ENCODE measurements around the gene REXO1.

REXO1 gene

GRCh38 chr19:1833540-1833939 lies 14.7 kb downstream of the REXO1 start:
- H3K4me3 ChIP-seq (ENCODE audit: low read length), result no peak overlapping the region
- H3K18ac ChIP-seq (ENCODE audit: low read length), result no peak overlapping the region
- no peaks in the 10 kb centered on the region for H3K27me3 ChIP-seq (ENCODE audit: insufficient read depth, low read length, poor library complexity)
- no peak overlapping the region for H3K9ac ChIP-seq (ENCODE audit: low read length)
- no peak overlapping the region for H4K5ac ChIP-seq (ENCODE audit: low read length)
- H4K8ac ChIP-seq (ENCODE audit: low read depth, low read length), result no peak overlapping the region
- H3K4me1 ChIP-seq (ENCODE audit: control insufficient read depth, low read depth, low read length), result no peaks in the 10 kb centered on the region
- H2BK15ac ChIP-seq (replicated peaks; ENCODE audit: low read depth), result no peak overlapping the region
- no peak for DNase-seq
- H3K27ac ChIP-seq (ENCODE audit: low read depth, low read length), result no peak overlapping the region
- H3K79me1 ChIP-seq (ENCODE audit: low read length), result peaks cover 31% of the 10 kb centered on the region
- no peak overlapping the region for H3K56ac ChIP-seq (ENCODE audit: low read length)
- no peak overlapping the region for H3K4me2 ChIP-seq (ENCODE audit: low read length)
- peaks cover 18% of the 10 kb centered on the region for H3K79me2 ChIP-seq (ENCODE audit: control insufficient read depth, insufficient read depth, low read length)
- H2BK5ac ChIP-seq (ENCODE audit: low read length), result no peak overlapping the region
- H3K23ac ChIP-seq (ENCODE audit: low read length), result no peak overlapping the region
- no peak overlapping the region for H2BK120ac ChIP-seq (ENCODE audit: low read depth, low read length)
- no CpG with 5 or more reads among the region's 15 CpGs for WGBS (ENCODE audit: extremely low coverage, insufficient coverage, low lambda C conversion rate)
- no peak overlapping the region for H3K4ac ChIP-seq (ENCODE audit: low read depth, low read length)
- peaks cover 2% of the 10 kb centered on the region for H3K36me3 ChIP-seq (ENCODE audit: control insufficient read depth, insufficient read depth, low read length)
- no peak overlapping the region for H2AK5ac ChIP-seq (ENCODE audit: low read length)

GRCh38 chr19:1832046-1832663 lies 16.1 kb downstream of the REXO1 start:
- Histone ChIP-seq H2AK5ac (ENCODE audit: low read length) (no peak overlapping the region), H3K56ac (ENCODE audit: low read length) (no peak overlapping the region), H2BK15ac (replicated peaks; ENCODE audit: low read depth) (no peak overlapping the region), H3K4me2 (ENCODE audit: low read length) (no peak overlapping the region), H3K79me1 (ENCODE audit: low read length) (peaks cover 26% of the 10 kb centered on the region), H2BK5ac (ENCODE audit: low read length) (no peak overlapping the region), H3K9ac (ENCODE audit: low read length) (no peak overlapping the region), H3K4me1 (ENCODE audit: control insufficient read depth, low read depth, low read length) (no peaks in the 10 kb centered on the region), H4K5ac (ENCODE audit: low read length) (no peak overlapping the region), H2BK120ac (ENCODE audit: low read depth, low read length) (no peak overlapping the region), H3K4ac (ENCODE audit: low read depth, low read length) (no peak overlapping the region), H4K8ac (ENCODE audit: low read depth, low read length) (no peak overlapping the region), H3K4me3 (ENCODE audit: low read length) (no peak overlapping the region), H3K79me2 (ENCODE audit: control insufficient read depth, insufficient read depth, low read length) (peaks cover 15% of the 10 kb centered on the region), H3K27me3 (ENCODE audit: insufficient read depth, low read length, poor library complexity) (no peaks in the 10 kb centered on the region), H3K36me3 (ENCODE audit: control insufficient read depth, insufficient read depth, low read length) (peaks cover 2% of the 10 kb centered on the region), H3K27ac (ENCODE audit: low read depth, low read length) (no peak overlapping the region), H3K18ac (ENCODE audit: low read length) (no peak overlapping the region), H3K23ac (ENCODE audit: low read length) (no peak overlapping the region)
- no peak for DNase-seq
- WGBS (ENCODE audit: extremely low coverage, insufficient coverage, low lambda C conversion rate), result no CpG with 5 or more reads among the region's 26 CpGs

- no peak overlapping the region for H4K8ac ChIP-seq (ENCODE audit: low read depth, low read length)
- no peak overlapping the region for H2BK5ac ChIP-seq (ENCODE audit: low read length)
- no peak overlapping the region for H3K18ac ChIP-seq (ENCODE audit: low read length)
- peaks cover 2% of the 10 kb centered on the region for H3K36me3 ChIP-seq (ENCODE audit: control insufficient read depth, insufficient read depth, low read length)
- no peak overlapping the region for H3K23ac ChIP-seq (ENCODE audit: low read length)
- H3K79me2 ChIP-seq (ENCODE audit: control insufficient read depth, insufficient read depth, low read length), result peaks cover 9% of the 10 kb centered on the region
- no CpG with 5 or more reads among the region's 11 CpGs for WGBS (ENCODE audit: extremely low coverage, insufficient coverage, low lambda C conversion rate)
- no peak overlapping the region for H2BK120ac ChIP-seq (ENCODE audit: low read depth, low read length)
- H2AK5ac ChIP-seq (ENCODE audit: low read length), result no peak overlapping the region
- no peak for DNase-seq
- H3K27ac ChIP-seq (ENCODE audit: low read depth, low read length), result no peak overlapping the region
- no peaks in the 10 kb centered on the region for H3K27me3 ChIP-seq (ENCODE audit: insufficient read depth, low read length, poor library complexity)
- no peak overlapping the region for H3K4me3 ChIP-seq (ENCODE audit: low read length)
- no peak overlapping the region for H3K9ac ChIP-seq (ENCODE audit: low read length)
- H3K79me1 ChIP-seq (ENCODE audit: low read length), result peaks cover 20% of the 10 kb centered on the region
- no peaks in the 10 kb centered on the region for H3K4me1 ChIP-seq (ENCODE audit: control insufficient read depth, low read depth, low read length)
- no peak overlapping the region for H4K5ac ChIP-seq (ENCODE audit: low read length)
- H3K56ac ChIP-seq (ENCODE audit: low read length), result no peak overlapping the region
- H3K4me2 ChIP-seq (ENCODE audit: low read length), result no peak overlapping the region
- no peak overlapping the region for H3K4ac ChIP-seq (ENCODE audit: low read depth, low read length)
- H2BK15ac ChIP-seq (replicated peaks; ENCODE audit: low read depth), result no peak overlapping the region
Measured at GRCh38 chr19:1830978-1831377, 17.3 kb downstream of the REXO1 start.

- WGBS (ENCODE audit: extremely low coverage, insufficient coverage, low lambda C conversion rate), result no CpG with 5 or more reads among the region's 15 CpGs
- H3K4ac ChIP-seq (ENCODE audit: low read depth, low read length), result no peak overlapping the region
Measured at GRCh38 chr19:1830568-1830967, 17.7 kb downstream of the REXO1 start.

GRCh38 chr19:1829958-1830357 lies 18.3 kb downstream of the REXO1 start:
- Histone ChIP-seq H2BK120ac (ENCODE audit: low read depth, low read length) (no peak overlapping the region), H3K56ac (ENCODE audit: low read length) (no peak overlapping the region), H3K27me3 (ENCODE audit: insufficient read depth, low read length, poor library complexity) (no peaks in the 10 kb centered on the region), H3K4ac (ENCODE audit: low read depth, low read length) (no peak overlapping the region), H2AK5ac (ENCODE audit: low read length) (no peak overlapping the region), H3K9ac (ENCODE audit: low read length) (no peak overlapping the region), H3K79me2 (ENCODE audit: control insufficient read depth, insufficient read depth, low read length) (peaks cover 5% of the 10 kb centered on the region), H3K79me1 (ENCODE audit: low read length) (peaks cover 17% of the 10 kb centered on the region), H3K36me3 (ENCODE audit: control insufficient read depth, insufficient read depth, low read length) (peaks cover 2% of the 10 kb centered on the region), H3K4me3 (ENCODE audit: low read length) (no peak overlapping the region), H2BK15ac (replicated peaks; ENCODE audit: low read depth) (no peak overlapping the region), H3K4me2 (ENCODE audit: low read length) (no peak overlapping the region), H4K8ac (ENCODE audit: low read depth, low read length) (no peak overlapping the region), H3K18ac (ENCODE audit: low read length) (no peak overlapping the region), H3K4me1 (ENCODE audit: control insufficient read depth, low read depth, low read length) (no peaks in the 10 kb centered on the region), H3K23ac (ENCODE audit: low read length) (no peak overlapping the region), H2BK5ac (ENCODE audit: low read length) (no peak overlapping the region), H4K5ac (ENCODE audit: low read length) (no peak overlapping the region), H3K27ac (ENCODE audit: low read depth, low read length) (no peak overlapping the region)
- no peak for DNase-seq
- no CpG with 5 or more reads among the region's 11 CpGs for WGBS (ENCODE audit: extremely low coverage, insufficient coverage, low lambda C conversion rate)

More at GRCh38 chr19:1830568-1830967, 17.7 kb downstream of the REXO1 start:
- Histone ChIP-seq H3K79me2 (ENCODE audit: control insufficient read depth, insufficient read depth, low read length) (peaks cover 5% of the 10 kb centered on the region), H3K27me3 (ENCODE audit: insufficient read depth, low read length, poor library complexity) (no peaks in the 10 kb centered on the region), H3K79me1 (ENCODE audit: low read length) (peaks cover 19% of the 10 kb centered on the region), H3K4me3 (ENCODE audit: low read length) (no peak overlapping the region), H2BK15ac (replicated peaks; ENCODE audit: low read depth) (no peak overlapping the region), H4K5ac (ENCODE audit: low read length) (no peak overlapping the region), H3K4me2 (ENCODE audit: low read length) (no peak overlapping the region), H3K27ac (ENCODE audit: low read depth, low read length) (no peak overlapping the region), H3K18ac (ENCODE audit: low read length) (no peak overlapping the region), H3K9ac (ENCODE audit: low read length) (no peak overlapping the region), H2BK5ac (ENCODE audit: low read length) (no peak overlapping the region), H3K36me3 (ENCODE audit: control insufficient read depth, insufficient read depth, low read length) (peaks cover 2% of the 10 kb centered on the region), H3K4me1 (ENCODE audit: control insufficient read depth, low read depth, low read length) (no peaks in the 10 kb centered on the region), H4K8ac (ENCODE audit: low read depth, low read length) (no peak overlapping the region), H3K56ac (ENCODE audit: low read length) (no peak overlapping the region), H2BK120ac (ENCODE audit: low read depth, low read length) (no peak overlapping the region), H3K23ac (ENCODE audit: low read length) (no peak overlapping the region), H2AK5ac (ENCODE audit: low read length) (no peak overlapping the region)
- no peak for DNase-seq

Data from mesendoderm (in vitro differentiated cells).